A549 (cell line): ENCODE results near the gene BCAS4. TPM values are rescaled to one million over a fixed set of nuclear protein-coding genes. Genes with fewer than 3 reads are reported as not detected.

ENCODE experiments used
- ATAC-seq, 2 experiments: fragments of 200-7000 bp in 1 of 2; fragments of >200 bp in 1 of 2; cut with Nextera tagmentation in 1 of 2; cut with Tn5 transposase in 1 of 2; 3 replicates each; pipeline versions ENCODE4 v1.8.0 to v1.9.1; 2018 to 2020; ENCODE audit warnings: mild to moderate bottlenecking in 1 of 2, moderate library complexity in 1 of 2
- CTCF ChIA-PET: fragments of 300-600 bp; sonication (Branson Sonifier 250); formaldehyde crosslinking; extraction: SDS; loops from one replicate; lab custom pipeline; 2021; ENCODE audit warnings: antibody characterized with exemption, inconsistent platforms; lab: Yijun Ruan, JAX
- POLR2A ChIA-PET: fragments of 350-600 bp; formaldehyde crosslinking; extraction: SDS; loops from one replicate; lab custom pipeline; 2021; ENCODE audit warnings: antibody characterized with exemption, inconsistent platforms; lab: Yijun Ruan, JAX
- DNase-seq, 2 experiments: peaks; one replicate each; pipeline versions ENCODE4 v3.0.0 to v3.0.0-alpha.2; 2011 to 2016; ENCODE audit warnings: low read depth in 1 of 2, low spot score in 1 of 2
- FAIRE-seq: peaks from 2 replicates; lab custom pipeline; 2011; peaks lifted over from hg19 to GRCh38; lab: Jason Lieb, UNC
- H3K27ac ChIP-seq, 2 experiments: fragments of >200 bp; sonication (Bioruptor Twin); formaldehyde crosslinking; 3 replicates each; pipeline ENCODE4 v1.5.1; 2016 to 2017
- H3K4me1 ChIP-seq: fragments of >200 bp; sonication (Bioruptor Twin); formaldehyde crosslinking; 3 replicates; pipeline ENCODE4 v1.6.1; 2016
- H3K4me2 ChIP-seq: fragments of >200 bp; sonication (Bioruptor Twin); formaldehyde crosslinking; 3 replicates; pipeline ENCODE4 v1.6.1; 2016
- H3K4me3 ChIP-seq: fragments of >200 bp; sonication (Bioruptor Twin); formaldehyde crosslinking; 3 replicates; pipeline ENCODE4 v1.5.1; 2016
- H3K9me3 ChIP-seq: fragments of >200 bp; sonication (Bioruptor Twin); formaldehyde crosslinking; 3 replicates; pipeline ENCODE4 v1.6.1; 2016
- BHLHE40 ChIP-seq: IDR thresholded peaks from 2 replicates; pipeline ENCODE4 v1.6.1; 2012; ENCODE audit warnings: low read depth, low read length, inconsistent platforms
- CBX8 ChIP-seq: fragments of 200-600 bp; sonication (generic); IDR thresholded peaks from 2 replicates; pipeline ENCODE4 v1.6.1; 2016
- E2F6 ChIP-seq: IDR thresholded peaks from 2 replicates; pipeline ENCODE4 v1.6.1; 2012; ENCODE audit warnings: low read depth, borderline replicate concordance
- EHMT2 ChIP-seq: fragments of 200-600 bp; sonication (generic); IDR thresholded peaks from 2 replicates; pipeline ENCODE4 v1.6.1; 2016; ENCODE audit warnings: antibody characterized with exemption, low read depth, mild to moderate bottlenecking, moderate library complexity
- ELK1 ChIP-seq: fragments of 150-350 bp; IDR thresholded peaks from 2 replicates; pipeline ENCODE4 v1.6.1; 2014; ENCODE audit warnings: low read depth, mild to moderate bottlenecking, low read length
- EP300 ChIP-seq, 2 experiments: fragments of >200 bp; sonication (Bioruptor Twin); formaldehyde crosslinking; IDR thresholded peaks; 2 replicates in 1 of 2; 3 replicates in 1 of 2; pipeline ENCODE4 v1.6.1; 2016 to 2017
- FOSL2 ChIP-seq, 2 experiments: fragments of 450-650 bp in 1 of 2; fragments of >200 bp in 1 of 2; sonication (Bioruptor Twin) in 1 of 2; formaldehyde crosslinking; IDR thresholded peaks; 2 replicates each; pipeline versions ENCODE4 v1.5.0 to v1.6.1; 2016 to 2020; ENCODE audit warnings: mild to moderate bottlenecking in 1 of 2, moderate library complexity in 1 of 2
- HDAC2 ChIP-seq: fragments of 200-600 bp; sonication (generic); IDR thresholded peaks from 2 replicates; pipeline ENCODE4 v1.6.1; 2016
- HOXA7 ChIP-seq: fragments of 250-450 bp; sonication (Bioruptor Pico); IDR thresholded peaks from 2 replicates; pipeline ENCODE4 v1.5.0; 2020; ENCODE audit warnings: mild to moderate bottlenecking, moderate library complexity
- HOXB13 ChIP-seq: fragments of 250-450 bp; sonication (Bioruptor Pico); IDR thresholded peaks from 2 replicates; pipeline ENCODE4 v1.5.0; 2020; ENCODE audit warnings: low read depth, mild to moderate bottlenecking, moderate library complexity
- KDM1A ChIP-seq: fragments of 200-600 bp; sonication (generic); IDR thresholded peaks from 2 replicates; pipeline ENCODE4 v1.6.1; 2016; ENCODE audit warnings: low read depth, mild to moderate bottlenecking
- MAFK ChIP-seq: fragments of 450-650 bp; IDR thresholded peaks from 2 replicates; pipeline ENCODE4 v1.6.1; 2014; ENCODE audit not compliant: partially characterized antibody
- MYC ChIP-seq: IDR thresholded peaks from 2 replicates; pipeline ENCODE4 v1.6.1; 2012; ENCODE audit warnings: mild to moderate bottlenecking, inconsistent platforms, low read length, improper control_type of control experiment, borderline replicate concordance
- NPAS2 ChIP-seq: fragments of 250-450 bp; sonication (Bioruptor Pico); IDR thresholded peaks from 2 replicates; pipeline ENCODE4 v1.8.0; 2022; ENCODE audit warnings: mild to moderate bottlenecking, moderate library complexity, borderline replicate concordance
- NR3C1 ChIP-seq: fragments of >200 bp; sonication (Bioruptor Twin); formaldehyde crosslinking; IDR thresholded peaks from 3 replicates; pipeline ENCODE4 v1.6.1; 2017
- RARB ChIP-seq: fragments of 250-450 bp; sonication (Bioruptor Pico); IDR thresholded peaks from 2 replicates; pipeline ENCODE4 v1.8.0; 2021; ENCODE audit warnings: mild to moderate bottlenecking, moderate library complexity
- REST ChIP-seq: fragments of 200-600 bp; sonication (generic); IDR thresholded peaks from 2 replicates; pipeline ENCODE4 v1.6.1; 2016; ENCODE audit warnings: antibody characterized with exemption, mild to moderate bottlenecking, moderate library complexity
- RFX5 ChIP-seq: fragments of 450-650 bp; IDR thresholded peaks from 2 replicates; pipeline ENCODE4 v1.7.1; 2014; ENCODE audit warnings: antibody characterized with exemption, mild to moderate bottlenecking, moderate library complexity
- USF2 ChIP-seq: fragments of 450-650 bp; IDR thresholded peaks from 2 replicates; pipeline ENCODE4 v1.6.1; 2014; ENCODE audit warnings: antibody characterized with exemption
- ZC3H11A ChIP-seq: fragments of 450-650 bp; IDR thresholded peaks from 2 replicates; pipeline ENCODE4 v1.6.1; 2014; ENCODE audit warnings: antibody characterized with exemption, mild to moderate bottlenecking
- WGBS: methylation state at CpG from one replicate; pipeline ENCODE4 v1.1.6; 2017; ENCODE audit errors: missing lambda C conversion rate; 5-methylcytosine and 5-hydroxymethylcytosine counted together
- polyA plus RNA-seq, 4 experiments: library from polyadenylated mRNA; depleted of rRNA in 3 of 4; stranded (reverse); fragments of >200 nt; fragmentation: RNase III in 1 of 4; extraction: RNeasy Plus Mini Kit Qiagen cat#74134 plus additional on column Dnase treatment in 1 of 4; gene quantifications; 2 replicates in 3 of 4; 3 replicates in 1 of 4; pipeline ENCODE4 v1.2.3, GENCODE V29; 2011 to 2017

BCAS4 gene
- polyA plus RNA-seq, 2 of the 4 experiments (the other 2 are of a cell fraction), result 16.9 to 48.4 TPM

- 95% methylated on average over 26 of the region's 28 CpGs for WGBS
- CTCF ChIA-PET, result interaction anchor here (1.3 to 1.5 kb wide), 2 partner anchors 81 kb away, joined by 5 to 8 read pairs; partner anchors contain the start of gene BCAS4
Observed at GRCh38 chr20:50874758-50875665, 80.2 kb downstream of the BCAS4 start.

GRCh38 chr20:50876063-50876685, 81.3 kb downstream of the BCAS4 start:
- ATAC-seq, result no peak
- no peak for DNase-seq
- no peaks in the 10 kb centered on the region for H3K9me3 ChIP-seq
- no peak overlapping the region for H3K27ac ChIP-seq
- CTCF ChIA-PET, result interaction anchor here (1.3 to 2.0 kb wide), 3 partner anchors 10 to 82 kb away, joined by 3 to 8 read pairs (median 5); partner anchors contain the start of gene BCAS4
- WGBS, result 96% methylated on average over 19 of the region's 19 CpGs
- POLR2A ChIA-PET, result no interaction called here
- H3K4me2 ChIP-seq, result no peak overlapping the region
- no peak overlapping the region for H3K4me3 ChIP-seq
- FAIRE-seq, result no peak
- TF ChIP-seq MYC (no peak), EP300 (IDR thresholded peaks at IDR 0.05) (no peak), EHMT2 (no peak), NPAS2 (CRISPR knock-in tag) (no peak)
- no peaks in the 10 kb centered on the region for H3K4me1 ChIP-seq

More at GRCh38 chr20:50874758-50875665, 80.2 kb downstream of the BCAS4 start:
- Histone ChIP-seq H3K4me3 (no peak overlapping the region), H3K4me1 (no peaks in the 10 kb centered on the region), H3K4me2 (no peak overlapping the region), H3K27ac (no peak overlapping the region)
- DNase-seq, result no peak
- ATAC-seq, result no peak
- POLR2A ChIA-PET, result interaction anchor here (0.6 kb wide), 1 partner anchor 1124 kb away, joined by 3 read pairs; no protein-coding TSS in a partner anchor
- FAIRE-seq, result no peak
- TF ChIP-seq MAFK (no peak), EP300 (IDR thresholded peaks at IDR 0.05) (no peak), HOXB13 (CRISPR knock-in tag) (no peak), BHLHE40 (no peak), USF2 (no peak), HDAC2 (no peak), HOXA7 (CRISPR knock-in tag) (no peak), MYC (no peak), RARB (CRISPR knock-in tag) (no peak)
- TF ChIP-seq, all 56 proteins: peak for 0
- no peaks in the 10 kb centered on the region for H3K9me3 ChIP-seq

- ChIA-PET POLR2A (no interaction called here), CTCF (interaction anchor here (1.3 to 2.0 kb wide), 3 partner anchors 10 to 82 kb away, joined by 3 to 8 read pairs (median 5); partner anchors contain the start of gene BCAS4)
- TF ChIP-seq CBX8 (no peak), NR3C1 (no peak), RARB (CRISPR knock-in tag) (no peak), KDM1A (no peak), EHMT2 (no peak), RFX5 (no peak), FOSL2 (IDR thresholded peaks at IDR 0.05) (no peak), FOSL2 (CRISPR knock-in tag; IDR thresholded peaks at IDR 0.05) (no peak)
- H3K9me3 ChIP-seq, result no peaks in the 10 kb centered on the region
- no peak for FAIRE-seq
- no peak overlapping the region for H3K4me3 ChIP-seq
- H3K4me2 ChIP-seq, result no peak overlapping the region
- ATAC-seq, result no peak
- H3K4me1 ChIP-seq, result no peaks in the 10 kb centered on the region
- H3K27ac ChIP-seq, result no peak overlapping the region
- 85% methylated on average over 7 of the region's 7 CpGs for WGBS
- no peak for DNase-seq
Observed at GRCh38 chr20:50876816-50877215, 82.0 kb downstream of the BCAS4 start.

GRCh38 chr20:50877232-50877743, 82.4 kb downstream of the BCAS4 start:
- Histone ChIP-seq H3K27ac (no peak overlapping the region), H3K4me1 (no peaks in the 10 kb centered on the region), H3K4me3 (no peak overlapping the region), H3K4me2 (no peak overlapping the region), H3K9me3 (no peaks in the 10 kb centered on the region)
- 96% methylated on average over 6 of the region's 6 CpGs for WGBS
- no peak for ATAC-seq
- POLR2A ChIA-PET, result no interaction called here
- CTCF ChIA-PET, result interaction anchor here (1.5 to 2.0 kb wide), 2 partner anchors 9 to 52 kb away, joined by 3 to 5 read pairs; no protein-coding TSS in a partner anchor
- DNase-seq, result no peak
- FAIRE-seq, result no peak
- no peak for TF ChIP-seq REST
- no peak for TF ChIP-seq MAFK
- no peak for TF ChIP-seq ZC3H11A
- TF ChIP-seq EHMT2, result no peak
- no peak for TF ChIP-seq E2F6
- TF ChIP-seq ELK1, result no peak
- no peak for TF ChIP-seq KDM1A
